Karpas-422 (cell line): ENCODE results near the gene SYNJ2BP. TPM values are rescaled to one million over a fixed set of nuclear protein-coding genes. Genes with fewer than 3 reads are reported as not detected.

Experiments
- DNase-seq: peaks from one replicate; pipeline ENCODE4 v3.0.0-alpha.2; 2015
- H2AFZ ChIP-seq: fragments of 200-600 bp; sonication (generic); 2 replicates; pipeline ENCODE4 v1.6.1; 2014; ENCODE audit warnings: antibody characterized with exemption, low read length, mixed read lengths
- H3K27ac ChIP-seq: fragments of 200-600 bp; sonication (generic); 2 replicates; pipeline ENCODE4 v1.5.1; 2014; ENCODE audit warnings: mild to moderate bottlenecking, low read length, moderate library complexity
- H3K27me3 ChIP-seq: fragments of 200-600 bp; sonication (generic); 2 replicates; pipeline ENCODE4 v1.6.1; 2014; ENCODE audit warnings: low read length, mixed read lengths
- H3K36me3 ChIP-seq: fragments of 200-600 bp; sonication (generic); 2 replicates; pipeline ENCODE4 v1.6.1; 2014; ENCODE audit warnings: low read length, mixed read lengths; ENCODE audit not compliant: insufficient read depth
- H3K4me1 ChIP-seq: fragments of 200-600 bp; sonication (generic); 2 replicates; pipeline ENCODE4 v1.6.1; 2014; ENCODE audit warnings: mild to moderate bottlenecking, low read length, mixed read lengths
- H3K4me2 ChIP-seq: fragments of 200-600 bp; sonication (generic); 2 replicates; pipeline ENCODE4 v1.6.1; 2014; ENCODE audit warnings: low read length, low read depth, mild to moderate bottlenecking; ENCODE audit not compliant: poor library complexity, severe bottlenecking
- H3K4me3 ChIP-seq: fragments of 200-600 bp; sonication (generic); 2 replicates; pipeline ENCODE4 v1.5.1; 2014; ENCODE audit warnings: mild to moderate bottlenecking, antibody characterized with exemption, low read length, mixed read lengths
- H3K79me2 ChIP-seq: fragments of 200-600 bp; sonication (generic); 2 replicates; pipeline ENCODE4 v1.6.1; 2014; ENCODE audit warnings: mild to moderate bottlenecking, low read length, mixed read lengths
- H3K9ac ChIP-seq: fragments of 200-600 bp; sonication (generic); 2 replicates; pipeline ENCODE4 v1.6.0; 2014; ENCODE audit warnings: low read length
- H3K9me2 ChIP-seq: fragments of 200-600 bp; sonication (generic), shearing (Covaris generic); replicated peaks from 2 replicates; pipeline ENCODE4 v1.6.0; 2014; ENCODE audit warnings: mild to moderate bottlenecking, low read length, moderate library complexity; ENCODE audit not compliant: insufficient read depth
- H3K9me3 ChIP-seq: fragments of 300-700, 200-600 bp; sonication (generic); 2 replicates; pipeline ENCODE4 v1.6.1; 2014; ENCODE audit warnings: low read length, mixed read lengths
- H4K20me1 ChIP-seq: fragments of 200-600 bp; sonication (generic); 2 replicates; pipeline ENCODE4 v1.6.1; 2014; ENCODE audit warnings: mild to moderate bottlenecking, antibody characterized with exemption, low read length, low read depth; ENCODE audit not compliant: insufficient read depth
- total RNA-seq: library from RNA; depleted of rRNA; stranded (reverse); fragments of >200 nt; shearing (Covaris generic); gene quantifications from 2 replicates; pipeline ENCODE4 v1.2.3, GENCODE V29; 2014; ENCODE audit warnings: low replicate concordance

Gene SYNJ2BP
- total RNA-seq, 1 experiment from 2014 or later = 7.7 TPM

DNA sequence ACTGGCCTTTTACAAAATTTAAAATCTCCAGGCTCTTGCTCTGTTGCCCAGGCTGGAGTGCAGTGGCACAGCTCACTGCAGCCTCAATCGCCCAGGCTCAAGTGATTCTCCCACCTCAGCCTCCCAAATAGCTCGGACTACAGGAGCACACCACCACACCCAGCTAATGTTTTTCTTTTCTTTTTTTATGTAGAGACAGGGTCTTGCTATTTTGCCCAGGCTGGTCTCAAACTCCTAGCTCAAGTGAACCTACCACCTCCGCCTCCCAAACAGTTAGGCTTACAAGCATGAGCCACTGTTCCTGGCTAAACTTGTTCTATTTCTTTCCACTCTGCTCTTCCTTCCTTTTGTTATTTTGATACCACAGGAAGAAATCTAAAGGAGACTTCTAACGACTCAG, 15.2 kb downstream of the SYNJ2BP start:
- Histone ChIP-seq H2AFZ (no peak overlapping the region), H3K27me3 (no peaks in the 10 kb centered on the region), H3K4me2 (no peak overlapping the region), H3K9me3 (no peaks in the 10 kb centered on the region), H3K79me2 (no peaks in the 10 kb centered on the region), H3K4me1 (no peaks in the 10 kb centered on the region), H3K4me3 (no peak overlapping the region), H3K27ac (no peak overlapping the region), H4K20me1 (no peaks in the 10 kb centered on the region), H3K9me2 (no peaks in the 10 kb centered on the region), H3K36me3 (no peaks in the 10 kb centered on the region), H3K9ac (no peak overlapping the region)
- DNase-seq = no peak

DNA sequence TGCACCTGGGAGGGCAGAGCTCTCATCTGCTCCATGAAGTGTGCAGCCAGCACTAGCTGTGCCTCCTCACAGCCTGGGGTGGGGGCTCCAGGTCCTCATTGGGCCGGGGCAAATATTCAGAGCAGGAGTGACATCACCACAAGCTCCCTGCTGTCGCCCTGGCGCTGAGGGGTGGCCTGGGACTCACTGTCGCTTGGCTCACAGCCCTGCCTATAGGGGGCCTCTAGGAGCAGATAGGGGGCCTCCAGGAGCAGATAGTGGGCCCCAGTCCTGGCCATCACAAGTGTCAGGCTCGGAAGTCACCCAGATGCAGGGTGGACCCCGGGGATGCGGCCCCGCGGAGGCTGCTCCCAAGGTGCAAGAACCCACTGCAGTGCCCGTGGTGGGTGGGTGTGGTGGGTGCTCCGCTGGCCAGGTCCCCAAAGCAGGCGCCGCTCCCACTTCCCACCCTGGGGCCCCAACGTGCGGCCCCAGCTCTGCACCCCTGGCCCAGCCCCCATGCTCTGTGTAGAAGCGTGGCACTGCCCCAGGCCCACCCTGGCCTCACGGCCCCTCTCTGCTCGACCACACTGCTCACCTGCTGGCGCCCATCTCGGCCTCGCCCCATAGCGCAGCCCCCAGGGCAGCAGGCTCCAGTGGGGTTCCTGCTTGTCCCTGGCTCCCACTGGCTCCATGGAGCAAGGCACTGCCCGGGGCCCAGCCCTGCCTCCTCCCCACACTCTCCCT, 18.0 kb downstream of the SYNJ2BP start:
- H3K9ac ChIP-seq = no peak overlapping the region
- H3K4me3 ChIP-seq = no peak overlapping the region
- H3K4me2 ChIP-seq = no peak overlapping the region
- H3K4me1 ChIP-seq = no peaks in the 10 kb centered on the region
- no peaks in the 10 kb centered on the region for H3K9me2 ChIP-seq
- H3K79me2 ChIP-seq = no peaks in the 10 kb centered on the region
- H3K36me3 ChIP-seq = no peaks in the 10 kb centered on the region
- H4K20me1 ChIP-seq = no peaks in the 10 kb centered on the region
- no peak for DNase-seq
- no peaks in the 10 kb centered on the region for H3K27me3 ChIP-seq
- H3K27ac ChIP-seq = no peak overlapping the region
- no peaks in the 10 kb centered on the region for H3K9me3 ChIP-seq
- H2AFZ ChIP-seq = no peak overlapping the region

DNA sequence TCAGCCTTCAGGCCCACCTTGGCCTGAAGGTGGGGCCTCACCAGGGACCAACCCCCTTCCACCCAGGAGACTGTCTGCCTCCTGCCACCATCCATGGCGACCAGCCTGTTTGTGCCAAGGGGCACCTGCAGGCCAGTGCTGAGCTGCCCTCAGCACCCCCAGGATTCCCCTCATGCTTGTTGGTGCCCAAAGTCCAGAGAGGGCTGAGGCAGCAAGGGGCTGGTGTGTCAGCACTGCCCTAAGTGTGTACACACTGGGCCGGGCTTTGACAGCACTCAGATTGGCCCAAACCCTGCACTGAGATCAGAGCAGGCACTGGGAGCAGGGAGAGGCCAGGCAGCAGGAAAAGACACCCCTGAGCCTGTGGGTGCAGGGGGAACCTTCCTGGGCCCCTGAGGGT, 18.6 kb downstream of the SYNJ2BP start:
- Histone ChIP-seq H3K9me2 (no peaks in the 10 kb centered on the region), H3K4me2 (no peak overlapping the region), H3K4me1 (no peaks in the 10 kb centered on the region), H3K79me2 (no peaks in the 10 kb centered on the region), H3K4me3 (no peak overlapping the region), H3K27ac (no peak overlapping the region), H4K20me1 (no peaks in the 10 kb centered on the region), H3K9ac (no peak overlapping the region), H3K9me3 (no peaks in the 10 kb centered on the region), H3K36me3 (no peaks in the 10 kb centered on the region), H3K27me3 (no peaks in the 10 kb centered on the region), H2AFZ (no peak overlapping the region)
- no peak for DNase-seq

DNA sequence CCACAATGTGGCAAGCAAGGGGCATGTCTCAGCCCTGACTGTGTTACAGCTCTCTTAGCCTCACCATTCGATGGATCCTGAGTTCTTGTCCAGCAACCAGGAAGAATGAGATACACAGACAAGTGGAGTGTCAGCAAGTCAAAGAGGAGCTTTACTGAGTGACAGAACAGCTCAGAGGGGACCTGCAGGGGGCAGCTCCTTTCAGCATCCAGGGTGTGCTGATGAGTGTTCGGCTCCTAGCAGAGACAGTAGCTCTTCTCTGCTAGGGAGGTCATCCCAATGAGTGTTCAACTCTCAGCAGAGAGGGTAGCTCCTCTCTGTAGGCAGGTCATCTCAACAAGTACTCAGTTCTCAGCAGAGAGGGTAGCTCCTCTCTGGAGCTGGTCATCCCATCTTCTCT, 19.1 kb downstream of the SYNJ2BP start:
- H3K9me3 ChIP-seq = no peaks in the 10 kb centered on the region
- H3K4me2 ChIP-seq = no peak overlapping the region
- H2AFZ ChIP-seq = no peak overlapping the region
- no peak for DNase-seq
- no peak overlapping the region for H3K27ac ChIP-seq
- no peaks in the 10 kb centered on the region for H3K36me3 ChIP-seq
- no peaks in the 10 kb centered on the region for H3K27me3 ChIP-seq
- no peak overlapping the region for H3K9ac ChIP-seq
- no peak overlapping the region for H3K4me3 ChIP-seq
- no peaks in the 10 kb centered on the region for H3K79me2 ChIP-seq
- no peaks in the 10 kb centered on the region for H3K4me1 ChIP-seq
- H4K20me1 ChIP-seq = no peaks in the 10 kb centered on the region
- H3K9me2 ChIP-seq = no peaks in the 10 kb centered on the region

DNA sequence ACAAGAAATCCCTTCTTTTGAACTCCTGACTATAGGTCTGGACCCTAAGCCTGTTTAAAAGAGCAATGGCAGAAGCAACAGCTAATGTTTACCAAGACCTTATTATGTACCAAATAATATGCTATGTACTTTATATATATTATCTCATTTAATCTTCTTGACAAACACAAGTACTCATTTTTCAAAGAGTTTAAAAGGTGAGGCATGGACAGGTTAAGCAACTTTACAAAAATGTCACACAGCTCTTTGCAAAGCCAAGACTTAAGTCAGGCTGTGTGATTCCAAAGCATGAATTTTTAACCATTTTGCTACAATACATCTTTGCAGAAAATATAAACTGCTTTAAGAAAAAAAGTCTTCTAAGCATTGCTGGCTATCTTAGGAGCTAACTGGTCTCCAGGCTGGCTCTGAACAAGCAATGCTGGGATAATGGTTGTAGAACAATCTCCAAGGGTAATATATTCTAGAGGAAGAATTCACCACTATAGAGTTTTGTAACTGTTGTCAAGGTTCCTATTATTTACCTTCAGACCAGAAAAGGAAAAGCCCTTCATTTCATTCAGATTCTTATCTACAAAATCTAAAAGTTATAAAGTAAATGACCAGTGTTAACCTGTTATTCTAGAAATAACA, 22.1 kb downstream of the SYNJ2BP start:
- Histone ChIP-seq H3K4me3 (no peak overlapping the region), H3K27ac (no peak overlapping the region), H2AFZ (no peak overlapping the region), H3K27me3 (no peaks in the 10 kb centered on the region), H3K79me2 (no peaks in the 10 kb centered on the region), H3K9ac (no peak overlapping the region), H3K4me1 (no peaks in the 10 kb centered on the region), H3K9me3 (no peaks in the 10 kb centered on the region), H3K9me2 (no peaks in the 10 kb centered on the region), H4K20me1 (no peaks in the 10 kb centered on the region), H3K36me3 (no peaks in the 10 kb centered on the region), H3K4me2 (no peak overlapping the region)
- DNase-seq = no peak

DNA sequence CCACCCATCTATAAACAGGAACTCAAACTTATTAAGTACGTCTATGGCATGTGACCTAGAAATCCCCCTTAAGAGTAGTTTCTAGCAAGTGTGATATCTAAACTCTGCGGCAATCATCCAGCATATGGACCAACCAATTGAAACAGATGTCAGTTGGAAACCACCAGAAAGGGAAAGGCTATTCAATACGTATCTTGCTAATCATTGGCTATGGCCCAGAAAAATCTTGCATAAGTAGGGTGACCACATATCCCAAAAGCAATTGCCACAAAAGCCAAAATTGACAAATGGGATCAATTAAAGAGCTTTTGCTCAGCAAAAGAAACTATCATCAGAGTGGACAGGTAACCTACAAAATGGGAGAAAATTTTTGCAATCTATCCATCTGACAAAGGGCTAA, 24.2 kb downstream of the SYNJ2BP start:
- Histone ChIP-seq H3K9ac (no peak overlapping the region), H3K9me2 (no peaks in the 10 kb centered on the region), H3K4me2 (no peak overlapping the region), H3K79me2 (no peaks in the 10 kb centered on the region), H3K27ac (no peak overlapping the region), H3K4me3 (no peak overlapping the region), H3K36me3 (no peaks in the 10 kb centered on the region), H3K27me3 (no peaks in the 10 kb centered on the region), H3K9me3 (no peaks in the 10 kb centered on the region), H3K4me1 (no peaks in the 10 kb centered on the region), H4K20me1 (no peaks in the 10 kb centered on the region), H2AFZ (no peak overlapping the region)
- DNase-seq = no peak

DNA sequence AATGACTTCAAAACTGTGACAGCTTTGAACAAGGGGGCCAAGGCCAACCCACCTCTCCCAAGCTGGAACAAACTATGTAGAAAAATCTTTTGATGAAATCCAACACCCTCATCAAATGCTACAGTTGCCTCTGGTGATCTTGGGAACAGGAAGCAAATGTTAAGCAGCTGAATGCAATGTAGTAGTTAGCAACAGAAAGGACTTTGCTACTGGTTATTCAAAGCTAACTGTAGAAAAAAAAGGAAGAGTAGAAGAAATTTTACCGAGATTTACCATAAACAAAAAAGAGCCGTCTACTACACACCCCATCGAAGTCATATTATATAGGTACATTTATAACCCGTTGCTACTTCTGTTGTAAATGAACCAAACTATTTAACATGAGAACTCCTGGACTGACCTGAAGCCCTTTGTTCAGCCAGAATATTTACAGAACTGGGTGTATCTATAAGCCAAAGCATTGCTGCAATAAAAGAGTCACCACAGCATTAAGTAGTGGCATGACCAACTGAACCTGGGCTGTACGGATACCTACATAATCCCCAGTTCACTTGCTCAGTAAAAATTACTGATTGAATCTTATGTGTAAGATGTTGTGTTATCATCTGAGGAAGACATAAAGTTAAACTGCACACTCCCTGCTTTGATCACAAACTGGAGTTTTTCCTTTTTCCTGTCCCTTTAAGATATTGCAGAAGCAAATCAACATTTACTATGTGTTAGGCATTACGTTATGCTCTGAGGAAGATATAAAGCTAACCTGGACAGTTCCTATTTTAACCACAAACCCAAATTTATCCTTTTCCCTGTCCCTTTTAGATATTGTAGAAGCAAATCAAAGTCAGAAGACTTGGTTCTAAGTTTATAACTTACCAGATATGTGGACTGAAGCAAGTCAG, 25.1 kb downstream of the SYNJ2BP start:
- no peaks in the 10 kb centered on the region for H4K20me1 ChIP-seq
- H3K4me3 ChIP-seq = no peak overlapping the region
- no peak overlapping the region for H3K9ac ChIP-seq
- H3K9me2 ChIP-seq = no peaks in the 10 kb centered on the region
- no peak for DNase-seq
- no peaks in the 10 kb centered on the region for H3K9me3 ChIP-seq
- H3K4me1 ChIP-seq = no peaks in the 10 kb centered on the region
- no peaks in the 10 kb centered on the region for H3K79me2 ChIP-seq
- H2AFZ ChIP-seq = no peak overlapping the region
- H3K27me3 ChIP-seq = no peaks in the 10 kb centered on the region
- H3K27ac ChIP-seq = no peak overlapping the region
- no peak overlapping the region for H3K4me2 ChIP-seq
- H3K36me3 ChIP-seq = no peaks in the 10 kb centered on the region

DNA sequence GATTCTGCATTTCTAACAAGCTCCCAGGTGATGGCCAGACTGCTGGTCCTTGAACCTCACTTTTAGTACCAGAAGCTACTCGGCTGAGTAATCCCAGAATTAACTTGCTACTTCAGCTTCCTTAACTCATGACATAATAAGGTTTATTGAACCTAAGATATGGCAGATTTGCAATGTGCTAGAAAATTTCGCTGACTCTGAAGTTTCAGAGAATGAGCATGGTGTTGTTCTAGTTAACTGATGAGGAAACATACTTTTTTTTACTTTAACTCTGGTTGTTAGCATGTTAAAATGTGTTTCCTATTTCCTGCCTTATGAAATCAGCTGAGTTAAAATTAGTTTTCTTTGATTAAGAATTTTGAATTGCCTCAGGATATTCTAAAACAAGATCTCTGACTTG, 34.4 kb downstream of the SYNJ2BP start:
- H3K4me3 ChIP-seq = no peak overlapping the region
- no peaks in the 10 kb centered on the region for H4K20me1 ChIP-seq
- H3K79me2 ChIP-seq = no peaks in the 10 kb centered on the region
- H3K9me2 ChIP-seq = no peaks in the 10 kb centered on the region
- H2AFZ ChIP-seq = no peak overlapping the region
- H3K27ac ChIP-seq = no peak overlapping the region
- no peaks in the 10 kb centered on the region for H3K4me1 ChIP-seq
- no peaks in the 10 kb centered on the region for H3K9me3 ChIP-seq
- no peak overlapping the region for H3K9ac ChIP-seq
- no peaks in the 10 kb centered on the region for H3K36me3 ChIP-seq
- H3K27me3 ChIP-seq = no peaks in the 10 kb centered on the region
- H3K4me2 ChIP-seq = no peak overlapping the region
- DNase-seq = no peak
